Measurements from ENCODE around the gene NLRC5.

NLRC5 gene

DNA sequence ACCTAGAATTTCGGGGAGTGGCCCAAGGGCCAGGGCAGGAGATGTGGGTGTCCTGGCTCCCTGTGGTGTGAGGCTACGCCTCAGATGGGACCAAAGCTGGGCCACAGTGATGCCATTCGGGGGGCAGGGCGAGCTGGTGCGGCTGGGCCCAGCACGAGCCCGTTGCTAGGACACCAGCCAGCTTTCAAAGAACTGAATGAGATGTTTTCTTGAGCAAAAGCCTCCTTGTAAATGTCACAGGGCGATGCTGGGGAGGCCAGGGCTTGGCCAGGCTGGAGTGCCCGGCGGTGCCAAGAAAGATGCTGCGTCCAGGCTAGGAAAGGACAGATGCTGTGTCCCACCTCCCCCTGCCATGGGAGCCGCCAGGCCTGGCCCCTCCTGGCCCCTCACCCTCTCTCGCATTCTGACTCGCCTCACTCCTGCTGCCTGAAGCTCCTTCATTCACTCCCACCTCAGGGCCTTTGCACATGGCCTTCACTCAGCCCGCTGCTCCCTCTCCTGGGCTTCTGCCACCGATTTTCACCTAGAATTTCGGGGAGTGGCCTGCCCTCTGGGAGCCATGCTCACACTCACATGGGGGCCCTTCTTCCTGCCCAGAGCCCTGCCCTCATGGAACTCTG lies 142.1 kb downstream of the NLRC5 start:
- peak; percentile 64 to 96 (median 76) for DNase-seq
- intact Hi-C loops (cut with DNase I): loop anchor here (1.0 kb wide), 1 partner anchor 12 kb away; no protein-coding TSS in a partner anchor

DNA sequence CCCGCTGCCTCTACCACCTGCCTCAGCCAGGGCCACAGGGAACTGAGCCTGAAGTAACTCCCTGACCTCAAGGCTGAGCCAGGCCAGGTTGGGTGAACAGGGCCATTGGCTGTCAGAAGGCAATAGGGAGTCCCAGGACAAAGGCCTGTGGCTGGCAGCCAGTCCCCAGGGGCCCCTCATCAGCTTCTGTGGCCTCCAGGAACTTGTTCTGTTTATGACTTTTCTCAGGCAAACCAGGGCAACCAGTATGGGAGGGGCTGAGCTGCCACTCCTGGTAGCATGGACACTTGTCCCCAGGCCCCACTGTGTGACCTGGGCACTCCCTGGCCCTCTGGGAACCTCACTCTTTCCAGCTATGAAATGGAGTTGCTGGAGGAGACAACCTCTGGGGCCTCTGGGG lies 143.1 kb downstream of the NLRC5 start:
- intact Hi-C loops (cut with DNase I): no loop called here
- DNase-seq: peak in 3 of 10 donors; percentile 51 to 71 (median 67)

DNA sequence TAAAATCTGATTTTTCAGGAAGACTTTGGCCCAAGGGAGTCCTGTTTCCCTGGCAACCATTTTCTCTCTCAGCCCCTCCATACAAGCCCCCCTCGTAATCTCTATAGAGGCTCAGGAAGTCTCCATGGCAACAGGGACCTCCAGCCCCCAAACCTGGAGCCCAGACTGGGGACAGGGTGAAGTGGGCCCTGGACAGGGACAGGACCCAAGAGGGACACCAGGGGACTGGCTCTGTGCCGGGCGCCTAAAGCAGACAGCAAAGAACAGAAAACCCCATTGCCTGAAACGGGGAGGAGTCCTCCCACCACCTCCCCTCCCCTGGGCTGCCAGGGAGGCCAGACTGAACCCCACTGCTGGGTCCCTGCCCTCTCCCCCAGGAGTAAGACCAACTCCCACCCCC lies 143.7 kb downstream of the NLRC5 start:
- intact Hi-C loops (cut with DNase I): no loop called here
- peak in 3 of 10 donors; percentile 49 to 67 (median 49) for DNase-seq
